HG02610 (cell line): ENCODE data around the gene FAM168B.

ENCODE experiments used
- ATAC-seq: cut with Tn5 transposase; IDR thresholded peaks from one replicate; pipeline ENCODE4 v1.9.1; 2021; ENCODE audit warnings: mild to moderate bottlenecking, moderate library complexity; ENCODE audit not compliant: unreplicated experiment

Gene FAM168B

DNA sequence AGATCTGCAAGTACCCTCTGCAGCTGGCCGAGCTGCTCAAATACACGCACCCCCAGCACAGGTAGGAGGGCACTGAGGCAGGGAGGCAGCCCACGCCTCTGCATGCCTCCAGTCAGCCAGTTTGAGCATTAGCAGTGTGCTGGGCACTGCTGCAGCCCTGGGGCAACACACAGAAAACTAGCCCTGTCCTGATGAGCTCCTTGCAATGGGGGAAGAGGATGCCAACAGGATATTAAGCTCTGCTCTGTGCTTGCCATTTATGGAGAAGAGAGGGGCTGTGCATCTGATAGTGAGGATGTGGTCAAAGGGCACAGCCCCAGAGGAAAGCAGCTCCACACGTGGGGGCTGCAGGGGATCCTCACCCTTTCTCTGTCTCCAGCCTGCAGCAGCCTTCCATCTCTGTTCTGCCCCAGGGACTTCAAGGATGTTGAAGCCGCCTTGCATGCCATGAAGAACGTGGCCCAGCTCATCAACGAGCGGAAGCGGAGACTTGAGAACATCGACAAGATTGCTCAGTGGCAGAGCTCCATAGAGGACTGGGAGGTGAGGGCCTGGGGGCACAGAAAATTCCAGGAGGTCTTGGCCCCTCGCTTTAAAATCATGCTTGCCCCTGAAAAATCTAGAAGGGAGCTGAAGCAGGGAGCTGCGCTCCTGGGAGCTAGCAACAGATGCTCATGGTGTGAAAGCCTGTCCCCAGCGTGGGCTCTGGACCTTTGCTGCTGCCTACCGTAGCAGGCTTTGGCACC lies 51.7 kb downstream of the FAM168B start:
- ATAC-seq = no peak

DNA sequence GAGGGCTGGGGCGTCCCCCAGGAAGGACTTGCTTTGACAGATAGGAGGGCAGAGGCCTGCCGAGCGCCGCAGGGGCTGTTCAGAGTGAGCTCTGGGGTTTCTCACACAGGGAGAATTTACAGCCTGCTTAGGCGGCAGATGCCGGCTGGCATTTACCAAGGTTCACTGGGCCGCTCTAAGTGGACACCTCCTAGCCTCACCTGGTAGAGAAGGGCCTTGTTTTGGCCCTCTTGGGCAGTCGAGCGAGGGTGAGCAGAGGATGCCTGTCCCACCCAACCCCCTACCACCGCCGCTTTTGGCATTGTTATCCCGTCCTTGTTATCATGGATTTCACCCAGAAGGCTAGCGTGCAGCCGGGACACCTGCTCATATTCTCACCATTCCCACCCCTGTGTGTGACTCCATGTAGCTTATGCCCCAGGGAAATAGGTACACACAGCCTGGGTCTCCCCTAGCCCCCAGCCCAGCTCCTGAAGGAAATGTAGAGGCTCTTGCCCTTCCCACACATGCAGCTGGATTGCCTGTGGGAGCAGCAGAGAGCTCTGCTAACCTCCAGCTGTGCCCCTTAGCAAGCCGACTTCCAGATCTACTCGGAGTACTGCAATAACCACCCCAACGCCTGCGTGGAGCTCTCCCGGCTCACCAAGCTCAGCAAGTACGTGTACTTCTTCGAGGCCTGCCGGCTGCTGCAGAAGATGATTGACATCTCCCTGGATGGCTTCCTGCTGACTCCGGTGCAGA lies 52.4 kb downstream of the FAM168B start:
- no peak for ATAC-seq

DNA sequence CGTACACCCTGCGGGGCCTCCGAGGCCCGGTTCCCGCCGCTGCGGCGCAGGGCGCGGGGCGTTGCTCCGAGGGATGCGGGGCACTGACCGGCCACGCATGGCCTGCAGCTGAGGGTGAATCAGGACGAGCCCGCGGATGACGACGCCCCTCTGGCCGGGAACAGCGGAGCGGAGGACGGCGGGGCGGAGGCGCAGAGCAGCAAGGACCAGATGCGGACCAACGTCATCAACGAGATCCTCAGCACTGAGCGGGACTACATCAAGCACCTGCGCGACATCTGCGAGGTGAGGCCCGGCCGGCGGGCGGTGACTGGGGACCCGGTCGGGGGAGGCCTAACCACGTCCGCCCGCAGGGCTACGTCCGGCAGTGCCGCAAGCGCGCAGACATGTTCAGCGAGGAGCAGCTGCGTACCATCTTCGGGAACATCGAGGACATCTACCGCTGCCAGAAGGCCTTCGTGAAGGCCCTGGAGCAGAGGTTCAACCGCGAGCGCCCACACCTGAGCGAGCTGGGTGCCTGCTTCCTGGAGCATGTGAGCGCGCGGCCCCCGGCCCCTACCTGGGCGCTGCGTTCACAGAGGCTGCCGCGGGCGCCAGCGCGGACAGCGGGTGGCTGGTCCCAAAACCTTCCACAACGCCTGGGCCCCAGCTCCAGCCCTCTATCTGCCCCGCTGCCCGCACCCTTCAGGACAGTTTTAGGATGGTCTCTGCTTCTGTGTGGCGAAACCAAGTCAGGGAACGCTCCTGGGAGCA lies 53.2 kb downstream of the FAM168B start:
- ATAC-seq = no peak

DNA sequence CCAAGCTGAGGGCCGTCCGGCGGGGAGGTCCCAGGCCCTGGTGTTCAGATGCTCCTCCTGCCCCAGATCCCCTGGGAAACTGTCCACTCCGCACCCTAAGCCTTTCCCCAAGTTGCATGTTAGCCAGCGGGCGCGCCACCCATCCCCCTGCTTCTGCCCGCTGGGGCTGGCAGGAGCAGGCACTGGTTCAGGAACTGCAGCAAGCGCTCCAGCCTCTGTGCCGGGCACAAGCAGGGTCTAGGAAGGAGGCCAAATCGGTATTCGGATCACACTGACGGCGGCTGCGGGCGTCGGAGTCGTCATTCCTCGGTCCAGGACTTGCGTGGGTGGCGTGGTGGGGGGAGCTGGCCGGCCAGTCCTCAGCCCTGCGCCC lies 53.7 kb downstream of the FAM168B start:
- no peak for ATAC-seq

DNA sequence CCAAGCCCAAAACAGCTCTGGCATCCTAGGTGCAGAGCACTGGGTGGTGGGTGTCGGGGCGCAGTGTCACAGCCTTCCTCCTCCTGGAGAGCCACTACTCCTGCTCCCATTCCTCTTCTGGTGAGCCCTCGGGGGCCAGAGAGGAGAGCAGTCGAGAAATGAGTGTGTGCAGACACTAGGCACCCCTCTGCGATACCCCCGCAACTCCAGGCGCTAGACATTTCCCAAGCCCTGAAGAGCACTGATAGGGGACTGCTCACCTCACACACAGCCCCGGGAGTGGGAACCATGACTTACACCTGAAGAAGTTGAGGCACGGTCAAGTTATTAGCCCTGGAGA lies 54.2 kb downstream of the FAM168B start:
- no peak for ATAC-seq

DNA sequence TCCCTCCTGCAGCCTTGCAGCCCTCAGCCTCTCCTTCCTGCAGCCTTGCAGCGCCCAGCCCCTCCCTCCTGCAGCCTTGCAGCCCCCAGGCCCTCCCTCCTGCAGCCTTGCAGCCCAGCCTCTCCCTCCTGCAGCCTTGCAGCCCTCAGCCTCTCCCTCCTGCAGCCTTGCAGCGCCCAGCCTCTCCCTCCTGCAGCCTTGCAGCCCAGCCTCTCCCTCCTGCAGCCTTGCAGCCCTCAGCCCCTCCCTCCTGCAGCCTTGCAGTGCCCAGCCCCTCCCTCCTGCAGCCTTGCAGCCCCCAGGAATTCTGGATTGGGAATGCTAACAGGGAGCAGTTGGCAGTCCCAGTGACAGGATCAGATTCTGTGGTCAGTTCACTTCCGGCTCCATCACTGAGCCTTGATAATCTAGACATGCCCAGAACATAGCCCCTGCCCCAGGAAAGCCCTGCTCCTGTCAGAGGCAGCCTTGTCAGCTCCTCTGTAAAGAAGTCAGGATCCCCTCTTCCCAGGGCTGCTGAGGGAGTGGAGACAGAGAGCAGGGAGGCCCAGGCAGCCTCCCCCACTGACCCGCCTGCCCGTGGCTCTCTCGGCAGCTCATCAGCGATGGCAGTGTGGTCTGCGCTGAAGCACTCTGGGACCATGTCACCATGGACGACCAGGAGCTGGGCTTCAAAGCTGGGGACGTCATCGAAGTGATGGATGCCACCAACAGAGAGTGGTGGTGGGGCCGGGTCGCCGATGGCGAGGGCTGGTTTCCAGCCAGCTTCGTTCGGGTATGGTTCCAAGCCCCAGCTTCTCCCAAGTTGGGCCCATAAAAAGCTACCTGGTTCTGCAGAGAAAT lies 54.8 kb downstream of the FAM168B start:
- ATAC-seq = no peak

DNA sequence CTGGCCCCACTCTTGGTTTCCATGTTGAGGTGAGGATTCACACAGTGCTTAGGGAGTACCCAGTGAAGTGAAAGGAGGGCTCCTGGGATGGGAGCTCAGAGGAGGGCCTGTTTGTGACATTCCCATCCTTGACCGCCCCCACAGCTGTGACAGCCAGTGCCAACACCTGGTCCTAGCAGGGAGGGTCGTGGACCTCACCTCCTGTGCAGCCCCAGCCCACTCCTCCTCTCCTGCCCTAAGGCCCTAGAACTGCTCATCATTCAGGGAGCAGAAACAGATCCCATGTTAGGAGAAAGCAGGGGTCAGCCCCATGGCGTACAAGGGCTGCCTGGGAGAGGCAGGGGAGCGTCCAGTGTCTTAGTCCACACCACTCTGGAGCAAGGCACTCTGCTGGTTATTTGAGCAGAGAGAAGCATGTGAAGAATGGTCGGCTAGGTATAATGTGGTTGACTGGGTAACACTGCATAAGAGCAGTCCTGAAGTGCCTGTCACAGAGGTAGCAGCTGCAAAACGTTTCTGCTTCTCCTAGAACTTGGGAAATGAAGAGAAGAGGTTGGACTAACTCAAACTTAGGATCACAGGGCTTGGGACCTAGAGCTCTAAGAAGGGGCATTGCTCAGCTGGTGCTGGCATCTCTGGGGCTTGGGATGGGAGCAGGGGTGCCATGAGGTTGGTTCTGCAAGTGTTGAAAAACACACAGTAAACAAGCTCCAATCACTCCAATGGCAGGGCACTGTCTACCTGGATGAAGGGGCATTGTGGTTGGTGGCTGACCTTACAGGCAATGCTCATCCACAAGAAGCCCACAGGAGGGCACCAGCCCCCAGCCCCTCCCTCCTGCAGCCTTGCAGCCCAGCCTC lies 55.6 kb downstream of the FAM168B start:
- no peak for ATAC-seq

DNA sequence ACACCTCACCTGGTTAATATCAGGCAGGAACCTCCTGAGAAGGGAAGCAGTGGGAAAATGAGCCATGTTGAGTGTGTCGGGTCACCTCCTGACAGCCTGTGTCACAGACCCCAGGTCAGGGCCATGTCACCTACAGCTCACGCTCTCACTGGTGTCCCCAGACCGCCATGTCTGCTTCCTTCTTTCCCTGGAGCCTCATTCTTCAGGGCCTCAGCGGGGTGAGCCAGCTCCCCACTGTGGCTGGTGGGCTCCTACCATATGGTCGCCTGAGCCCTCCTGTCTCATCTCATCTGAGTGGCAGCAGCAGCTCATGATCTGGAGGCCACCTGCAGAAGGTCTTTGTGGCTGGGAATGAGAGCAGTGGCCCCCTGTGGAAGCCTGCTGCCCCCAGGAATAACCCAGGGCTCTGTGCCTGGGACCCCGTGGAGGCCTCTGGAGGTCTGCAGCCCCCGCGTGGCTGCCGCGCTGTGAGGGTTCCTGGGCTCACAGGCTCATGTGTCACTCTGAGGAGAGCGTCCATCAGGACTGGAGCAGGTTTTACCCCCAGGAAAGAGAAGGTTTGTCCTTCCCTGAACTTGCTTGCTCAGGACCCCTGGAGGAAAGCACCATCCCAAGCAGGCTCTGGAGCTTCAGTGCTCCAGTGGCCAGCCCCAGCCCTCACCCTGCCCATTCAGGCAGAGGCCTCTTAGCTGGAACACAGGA lies 56.4 kb downstream of the FAM168B start:
- ATAC-seq = no peak

DNA sequence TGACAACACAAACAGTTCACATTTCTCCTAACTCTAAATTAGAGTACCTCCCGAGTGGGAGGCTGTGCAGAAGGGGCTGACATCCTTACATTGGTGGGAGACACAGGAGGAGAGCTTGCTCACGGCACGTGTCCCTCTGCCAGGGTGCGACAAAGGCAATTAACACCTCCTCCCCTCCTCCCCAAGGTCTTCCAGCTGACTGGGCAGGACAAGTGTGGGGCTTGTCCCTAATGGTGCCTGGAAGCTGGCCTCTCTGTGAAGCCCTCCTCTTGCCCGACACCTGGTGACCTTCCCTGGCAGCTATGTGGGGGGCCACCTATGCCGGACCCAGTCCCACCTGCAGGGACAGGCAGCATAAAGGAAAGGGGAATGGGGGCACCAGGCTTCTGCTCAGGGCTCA lies 57.0 kb downstream of the FAM168B start:
- ATAC-seq = no peak

DNA sequence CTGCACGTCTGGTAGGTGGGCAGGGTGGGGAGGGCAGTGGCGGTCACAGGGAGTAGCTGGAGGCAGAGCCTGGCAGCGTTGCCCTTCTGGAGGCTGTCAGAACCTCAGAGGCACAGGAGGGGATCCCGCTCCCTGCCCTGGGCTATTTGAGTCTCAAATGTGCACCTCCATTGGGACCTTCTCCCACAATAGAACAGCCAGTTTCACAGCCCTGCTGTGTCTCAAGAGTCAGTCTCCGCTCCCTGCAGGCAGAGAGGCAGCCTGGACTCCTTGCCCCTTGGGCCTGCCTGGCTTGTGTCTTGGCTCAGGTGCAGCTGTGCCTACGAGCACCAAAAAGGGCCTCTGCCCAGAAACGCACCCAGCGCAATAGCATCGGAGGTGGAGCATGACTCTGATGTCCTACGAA lies 57.4 kb downstream of the FAM168B start:
- ATAC-seq = no peak

DNA sequence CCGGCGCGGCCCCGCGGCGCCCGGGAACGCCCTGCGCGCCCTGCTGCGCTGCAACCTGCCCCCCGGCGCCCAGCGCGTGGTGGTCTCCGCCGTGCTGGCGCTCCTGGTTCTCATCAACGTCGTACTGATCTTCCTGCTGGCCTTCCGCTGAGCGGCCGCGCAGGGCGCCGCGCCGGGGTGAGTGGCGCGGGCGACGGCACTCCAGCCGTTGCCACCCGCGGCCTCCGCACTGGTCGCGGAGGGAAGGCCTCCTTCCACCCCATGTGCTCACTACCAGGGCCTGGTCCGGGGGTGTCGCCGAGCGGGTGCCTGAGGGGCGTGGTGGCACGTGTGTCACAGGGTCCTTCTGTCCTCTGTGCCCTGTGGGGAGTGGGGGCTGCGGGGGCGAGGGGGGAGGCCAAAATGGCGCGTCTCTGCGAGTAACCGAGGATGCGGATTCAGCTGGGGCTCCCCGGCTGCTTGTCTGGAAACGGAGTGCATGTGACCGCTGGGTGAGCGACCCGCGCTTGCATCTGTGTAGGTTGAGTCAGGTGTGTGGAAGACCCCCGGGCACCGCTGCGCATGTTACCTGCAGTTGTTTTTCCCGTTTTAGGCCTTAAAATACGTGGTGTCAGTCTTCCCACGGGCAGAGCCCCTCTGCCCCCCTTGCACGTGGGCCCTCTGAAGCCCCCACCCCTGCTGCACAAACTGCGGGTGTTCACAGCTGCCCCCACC lies 58.0 kb downstream of the FAM168B start:
- ATAC-seq = no peak

DNA sequence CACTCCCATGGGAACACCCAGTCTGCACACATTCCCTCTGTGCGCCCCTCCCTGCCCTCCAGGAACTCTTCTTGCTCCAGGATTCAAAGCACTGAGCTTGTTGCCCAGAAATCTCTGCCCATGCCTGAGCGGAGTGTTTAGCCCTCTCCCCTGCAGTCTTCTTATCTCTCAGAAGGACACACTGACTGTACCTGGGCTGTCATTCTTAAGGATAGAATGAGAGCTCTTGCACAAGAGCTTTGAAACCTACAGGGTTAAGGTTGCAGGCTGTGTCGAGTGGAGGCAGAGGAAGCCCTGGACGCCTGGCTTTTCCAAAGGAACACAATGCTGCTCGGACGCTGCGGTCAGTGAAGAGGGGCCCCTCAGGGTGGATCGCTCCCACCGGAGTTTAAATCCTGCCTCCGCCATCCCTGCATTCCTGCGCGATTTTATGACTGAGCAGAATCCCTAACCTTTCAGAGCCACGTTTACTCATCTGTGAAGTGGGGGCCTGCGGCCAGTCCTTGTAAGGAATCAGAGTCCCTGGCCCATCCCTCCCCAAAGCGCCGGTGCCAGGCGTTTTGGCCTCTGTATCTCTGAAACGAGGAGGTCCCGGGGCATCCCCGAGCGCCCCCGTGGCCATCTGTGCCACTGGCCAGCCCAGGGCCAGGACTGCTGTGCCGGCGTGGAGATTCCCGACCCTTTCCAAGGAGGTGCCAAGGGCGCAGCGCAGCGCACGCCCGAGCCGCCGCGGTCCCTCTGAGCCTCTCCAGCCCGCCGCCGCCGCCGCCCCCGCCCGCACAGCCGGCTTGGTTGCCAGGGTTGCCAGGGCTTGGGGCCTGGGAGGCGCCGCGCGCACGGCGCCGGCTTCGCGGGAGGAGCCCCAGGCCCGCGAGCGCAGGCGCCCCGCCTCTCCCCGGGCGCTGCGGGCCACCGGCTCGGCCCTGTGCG lies 58.9 kb downstream of the FAM168B start:
- ATAC-seq = no peak

DNA sequence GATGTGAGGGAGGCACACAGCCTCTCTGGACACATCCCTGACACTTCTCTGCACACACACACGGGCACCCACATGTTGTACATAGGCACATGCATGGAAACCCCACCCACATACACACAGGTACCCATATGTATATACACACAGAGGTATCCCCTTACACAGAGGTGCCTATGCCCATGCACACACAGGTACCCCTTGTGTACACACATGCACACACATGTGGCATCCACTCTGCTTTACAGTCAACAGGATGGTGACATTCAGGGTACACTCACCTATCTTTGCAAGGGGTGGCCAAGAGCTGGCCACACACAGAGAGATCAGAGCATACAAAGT lies 59.5 kb downstream of the FAM168B start:
- ATAC-seq = no peak

DNA sequence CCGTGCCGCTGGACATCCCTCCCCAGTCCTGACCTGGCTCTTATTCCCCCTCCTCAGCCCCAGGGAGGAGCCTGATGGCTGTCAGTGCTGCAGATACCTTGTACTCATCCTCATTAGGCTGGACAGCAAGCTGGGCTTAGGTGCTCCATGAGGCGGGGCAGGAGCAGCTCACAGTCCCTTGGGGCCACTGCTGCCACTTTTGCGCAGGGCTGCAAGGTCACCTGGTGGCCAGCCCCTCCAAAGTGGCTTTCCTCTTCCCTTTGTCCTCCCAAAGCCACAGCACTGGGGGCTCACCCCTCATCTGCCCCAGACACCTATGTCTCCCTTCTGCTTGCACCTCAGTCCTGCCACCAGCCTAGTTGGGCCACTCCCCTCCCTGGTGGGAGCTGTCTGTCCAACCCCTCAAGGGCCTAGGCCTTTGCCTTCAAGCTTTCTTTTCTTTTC lies 60.8 kb downstream of the FAM168B start:
- no peak for ATAC-seq

DNA sequence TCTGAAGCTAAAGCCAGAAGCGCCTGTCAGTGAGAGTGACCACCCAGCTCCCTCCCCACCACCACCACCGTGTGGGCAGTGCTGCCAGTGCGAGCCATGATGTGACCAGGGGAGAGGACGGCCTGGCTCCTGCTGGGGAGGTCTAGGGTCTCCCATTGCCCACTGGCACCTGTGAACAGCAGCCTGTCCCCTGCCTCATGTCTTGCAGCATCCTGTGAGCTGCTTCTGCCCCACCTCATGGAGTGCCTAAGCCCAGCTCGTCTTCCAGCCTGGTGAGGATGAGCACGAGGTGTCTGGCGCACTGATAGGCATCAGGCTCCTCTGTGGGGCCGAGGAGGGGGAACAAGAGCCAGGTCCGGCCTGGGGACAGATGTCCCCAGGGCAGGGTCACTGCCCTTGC lies 61.4 kb downstream of the FAM168B start:
- no peak for ATAC-seq

DNA sequence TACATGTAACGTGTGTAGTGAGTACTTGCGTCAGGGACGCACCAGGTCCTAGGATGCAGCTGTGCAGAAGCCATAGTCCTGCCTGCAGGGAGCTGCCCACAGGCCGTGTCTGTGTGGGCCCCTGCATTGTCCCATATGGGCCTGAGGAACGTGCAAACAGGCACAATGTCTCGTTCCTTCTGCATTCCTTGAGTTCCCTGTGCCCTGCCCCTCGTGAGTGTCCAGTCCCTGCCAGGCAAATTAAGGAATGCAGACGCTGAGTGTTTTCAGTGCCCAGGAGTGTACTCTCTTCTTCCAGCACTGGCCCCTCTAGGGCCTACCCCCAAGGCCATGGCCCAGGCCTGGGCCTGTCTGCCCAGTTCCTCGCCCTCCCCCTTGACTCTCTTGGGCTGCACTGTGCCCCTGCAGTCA lies 61.8 kb downstream of the FAM168B start:
- no peak for ATAC-seq

DNA sequence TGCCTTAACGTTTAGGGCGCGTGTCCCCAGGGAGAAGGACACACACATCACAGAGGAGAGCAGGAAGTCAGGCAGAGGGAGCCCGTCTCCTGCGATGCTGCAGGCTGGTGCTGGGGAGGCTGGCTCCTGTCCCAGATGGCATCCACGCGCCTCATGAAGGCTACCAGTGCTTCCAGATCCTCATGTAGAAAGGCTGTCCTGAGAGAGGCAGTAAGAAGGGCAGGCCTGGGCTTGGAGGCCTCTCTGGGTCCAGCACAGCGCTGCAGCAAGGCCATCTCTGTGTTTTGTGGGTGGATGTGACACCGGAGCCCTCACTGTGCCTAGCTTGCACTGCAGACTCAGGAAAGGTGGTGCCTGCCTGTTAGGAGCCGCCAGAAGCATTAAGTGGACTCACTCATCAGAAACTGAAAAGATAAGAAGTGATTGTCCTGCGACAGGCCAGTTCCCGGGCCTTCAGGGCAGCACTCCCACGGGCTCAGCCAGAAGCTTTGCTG lies 62.7 kb downstream of the FAM168B start:
- no peak for ATAC-seq

DNA sequence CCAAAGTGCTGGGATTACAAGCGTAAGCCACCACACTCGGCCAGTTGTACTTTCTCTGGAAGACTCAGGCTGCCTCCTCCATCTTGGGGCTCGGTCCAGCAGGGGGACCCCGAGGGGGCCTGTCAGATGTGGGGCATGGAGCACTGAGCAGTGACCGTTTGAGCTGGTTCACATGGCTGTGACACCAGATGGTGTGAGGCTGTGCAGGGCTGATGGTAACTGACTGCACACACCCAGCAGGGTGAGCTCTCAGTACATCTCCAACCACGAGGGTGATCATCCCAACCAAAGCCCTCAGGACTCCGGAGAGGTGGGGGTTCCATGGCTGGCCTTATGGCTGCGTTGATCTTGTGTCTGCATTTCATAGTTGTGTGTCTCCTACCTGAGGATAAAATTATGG lies 63.4 kb downstream of the FAM168B start:
- no peak for ATAC-seq
